Lower leg skin (tissue), 4 donors: ENCODE measurements around the gene ZNF385D. TPM values are rescaled to one million over a fixed set of nuclear protein-coding genes. Genes with fewer than 3 reads are reported as not detected.

ENCODE experiments used
- DNase-seq, 2 donors: peaks; one replicate each; pipeline ENCODE4 v3.0.0-alpha.2; 2019; ENCODE audit warnings: low spot score in 2 of 2
- H3K4me3 ChIP-seq: fragments of 200-600 bp; sonication (generic); 2 replicates; pipeline ENCODE4 v1.5.1; 2017; ENCODE audit warnings: mild to moderate bottlenecking, low read depth; ENCODE audit not compliant: poor library complexity, severe bottlenecking
- POLR2A ChIP-seq, 2 donors: fragments of 450-650 bp; IDR thresholded peaks; one replicate each; pipeline ENCODE4 v1.6.1; 2016 to 2017; ENCODE audit warnings: antibody characterized with exemption in 2 of 2, mild to moderate bottlenecking in 1 of 2, moderate library complexity in 1 of 2
- WGBS, 2 donors: methylation state at CpG; one replicate each; pipeline ENCODE4 v1.1.5; 2018; 5-methylcytosine and 5-hydroxymethylcytosine counted together
- intact Hi-C: fragments of 100-400 bp; cut with DNase I; formaldehyde crosslinking; loops from one replicate; pipeline ENCODE4 v1.15.0; 2023; ENCODE audit warnings: low total_unique reads
- total RNA-seq, 4 donors: library from RNA; depleted of rRNA; stranded (reverse); fragments of >200 nt; gene quantifications; one replicate each; pipeline ENCODE4 v1.1.0, GENCODE V29; 2016
- TF ChIP-seq, protein P1 (sequence below), 3 donors: fragments of 450-650 bp; IDR thresholded peaks; one replicate each; pipeline ENCODE4 v1.5.1; 2016; ENCODE audit warnings: antibody characterized with exemption in 3 of 3, mild to moderate bottlenecking in 3 of 3, moderate library complexity in 2 of 3

Gene ZNF385D
- total RNA-seq, 4 donors from 2014 or later, result 0.38 to 4.2 (median 2.1) TPM

- WGBS, 2 donors, result 69 to 78% methylated on average over 6 of the region's 6 CpGs
- H3K4me3 ChIP-seq, result no peak overlapping the region
- DNase-seq, result no peak
- TF ChIP-seq POLR2A (IDR thresholded peaks at IDR 0.05), result no peak
- TF ChIP-seq, protein P1, sequence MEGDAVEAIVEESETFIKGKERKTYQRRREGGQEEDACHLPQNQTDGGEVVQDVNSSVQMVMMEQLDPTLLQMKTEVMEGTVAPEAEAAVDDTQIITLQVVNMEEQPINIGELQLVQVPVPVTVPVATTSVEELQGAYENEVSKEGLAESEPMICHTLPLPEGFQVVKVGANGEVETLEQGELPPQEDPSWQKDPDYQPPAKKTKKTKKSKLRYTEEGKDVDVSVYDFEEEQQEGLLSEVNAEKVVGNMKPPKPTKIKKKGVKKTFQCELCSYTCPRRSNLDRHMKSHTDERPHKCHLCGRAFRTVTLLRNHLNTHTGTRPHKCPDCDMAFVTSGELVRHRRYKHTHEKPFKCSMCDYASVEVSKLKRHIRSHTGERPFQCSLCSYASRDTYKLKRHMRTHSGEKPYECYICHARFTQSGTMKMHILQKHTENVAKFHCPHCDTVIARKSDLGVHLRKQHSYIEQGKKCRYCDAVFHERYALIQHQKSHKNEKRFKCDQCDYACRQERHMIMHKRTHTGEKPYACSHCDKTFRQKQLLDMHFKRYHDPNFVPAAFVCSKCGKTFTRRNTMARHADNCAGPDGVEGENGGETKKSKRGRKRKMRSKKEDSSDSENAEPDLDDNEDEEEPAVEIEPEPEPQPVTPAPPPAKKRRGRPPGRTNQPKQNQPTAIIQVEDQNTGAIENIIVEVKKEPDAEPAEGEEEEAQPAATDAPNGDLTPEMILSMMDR (IDR thresholded peaks at IDR 0.05), result no peak
- intact Hi-C loops, result no loop called here
Measured at GRCh38 chr3:21433751-21434150, 317.3 kb downstream of the ZNF385D start.

- DNase-seq, result no peak
- H3K4me3 ChIP-seq, result no peak overlapping the region
- TF ChIP-seq, protein P1 (IDR thresholded peaks at IDR 0.05), result no peak
- no peak for TF ChIP-seq POLR2A (IDR thresholded peaks at IDR 0.05)
- intact Hi-C loops, result no loop called here
- 62 to 80% methylated on average over 4 of the region's 4 CpGs for WGBS, 2 donors
Measured at GRCh38 chr3:21426920-21427319, 324.1 kb downstream of the ZNF385D start.

DNA sequence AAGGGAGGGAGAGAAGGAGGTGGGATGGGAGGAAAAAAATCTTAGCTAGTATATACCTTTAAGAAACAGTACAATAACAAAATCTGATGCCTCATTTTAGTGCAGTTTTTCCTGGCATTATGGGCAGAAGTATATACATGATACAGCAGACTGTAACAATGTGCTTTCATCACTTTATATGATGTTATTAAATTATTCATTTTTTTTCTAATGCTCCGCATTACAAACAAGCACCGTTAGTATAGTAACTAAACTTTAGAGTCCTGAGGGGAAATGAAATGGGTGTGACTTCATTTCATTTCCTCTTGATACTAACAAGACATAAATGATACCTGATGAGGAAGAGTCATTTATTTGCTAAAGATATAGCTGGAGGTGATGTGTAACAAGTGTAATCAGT lies 325.3 kb downstream of the ZNF385D start:
- no peak for DNase-seq
- TF ChIP-seq, protein P1 (IDR thresholded peaks at IDR 0.05), result no peak
- no peak for TF ChIP-seq POLR2A (IDR thresholded peaks at IDR 0.05)
- intact Hi-C loops, result no loop called here
- WGBS, 2 donors, result 58 to 65% methylated on average over 2 of the region's 2 CpGs
- no peak overlapping the region for H3K4me3 ChIP-seq

GRCh38 chr3:21421096-21421495 lies 329.9 kb downstream of the ZNF385D start:
- TF ChIP-seq POLR2A (IDR thresholded peaks at IDR 0.05), result no peak
- TF ChIP-seq, protein P1 (IDR thresholded peaks at IDR 0.05), result no peak
- H3K4me3 ChIP-seq, result no peak overlapping the region
- intact Hi-C loops, result no loop called here
- no peak for DNase-seq
- WGBS, 2 donors, result 61 to 69% methylated on average over 9 of the region's 9 CpGs

DNA sequence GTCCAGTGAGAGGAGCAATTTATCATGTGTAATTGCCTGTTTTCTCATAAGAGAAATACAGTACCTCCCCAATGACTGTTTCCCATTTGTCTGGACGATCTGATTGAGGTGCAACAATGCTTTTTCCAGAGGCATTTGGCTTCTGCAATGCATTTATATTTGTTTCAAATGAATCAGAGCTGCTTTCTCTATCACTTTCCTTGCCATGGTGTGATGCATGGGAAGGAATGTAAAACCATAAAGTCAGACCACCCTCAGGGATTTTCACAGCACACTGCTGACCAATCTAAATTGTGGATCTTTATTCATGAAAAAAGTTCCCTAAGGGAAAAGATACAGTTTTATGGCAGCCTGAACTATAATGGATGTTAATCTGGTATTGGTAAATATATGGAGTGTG lies 333.0 kb downstream of the ZNF385D start:
- no peak for DNase-seq
- 41 to 48% methylated on average over 1 of the region's 1 CpG for WGBS, 2 donors
- no peak for TF ChIP-seq POLR2A (IDR thresholded peaks at IDR 0.05)
- TF ChIP-seq, protein P1 (IDR thresholded peaks at IDR 0.05), result no peak
- no peak overlapping the region for H3K4me3 ChIP-seq
- intact Hi-C loops, result no loop called here

- DNase-seq, result no peak
- TF ChIP-seq, protein P1 (IDR thresholded peaks at IDR 0.05), result no peak
- no peak for TF ChIP-seq POLR2A (IDR thresholded peaks at IDR 0.05)
- intact Hi-C loops, result no loop called here
- 58 to 62% methylated on average over 4 of the region's 4 CpGs for WGBS, 2 donors
- no peak overlapping the region for H3K4me3 ChIP-seq
Measured at GRCh38 chr3:21414506-21414905, 336.5 kb downstream of the ZNF385D start.
